GM12874 (cell line): Measurements from ENCODE around the gene TAC3.

ENCODE experiments used
- CTCF ChIP-seq: IDR thresholded peaks from 2 replicates; pipeline ENCODE4 v1.5.1; 2011; ENCODE audit warnings: low read depth, mild to moderate bottlenecking, control low read depth, low read length, moderate library complexity; ENCODE audit not compliant: insufficient read depth

Gene TAC3

GRCh38 chr12:57031138-57031725 is 14.9 kb upstream of the TAC3 start:
- TF ChIP-seq CTCF = no peak

- no peak for TF ChIP-seq CTCF
Observed at GRCh38 chr12:57029457-57029856, 13.1 kb upstream of the TAC3 start.

GRCh38 chr12:57027805-57028153 is 11.4 kb upstream of the TAC3 start:
- no peak for TF ChIP-seq CTCF

GRCh38 chr12:57027011-57027804 is 10.9 kb upstream of the TAC3 start:
- TF ChIP-seq CTCF = no peak

GRCh38 chr12:57025196-57025595 is 8.9 kb upstream of the TAC3 start:
- no peak for TF ChIP-seq CTCF

- TF ChIP-seq CTCF = no peak
Observed at GRCh38 chr12:57019983-57020719, 3.8 kb upstream of the TAC3 start.

- no peak for TF ChIP-seq CTCF
Observed at GRCh38 chr12:57018906-57019305, 2.6 kb upstream of the TAC3 start.
